AG04450 (cell line): Measurements from ENCODE around the gene MAD1L1. TPM values are rescaled to one million over a fixed set of nuclear protein-coding genes. Genes with fewer than 3 reads are reported as not detected.
A peak's percentile ranks its signal among the peaks of the same experiment; 100 is the strongest.
"Not testable (repeated sequence)": the region's sequence is repeated elsewhere in the genome, so short reads cannot be mapped to it uniquely, and the experiment has no call there.

Experiments used
- CTCF ChIA-PET: fragments of 300-600, 350-600 bp; formaldehyde crosslinking; extraction: SDS; loops from one replicate; lab custom pipeline; 2022; ENCODE audit warnings: antibody characterized with exemption, inconsistent platforms; lab: Charles Lee
- POLR2A ChIA-PET: fragments of 350-600 bp; formaldehyde crosslinking; extraction: SDS; loops from one replicate; lab custom pipeline; 2021; ENCODE audit warnings: antibody characterized with exemption, inconsistent platforms; lab: Yijun Ruan, JAX
- DNase-seq: peaks from one replicate; pipeline ENCODE4 v3.0.0-alpha.2; 2011; ENCODE audit warnings: low read depth, low spot score
- H3K27ac ChIP-seq: one replicate; pipeline ENCODE4 v1.5.1; 2012; ENCODE audit warnings: low read depth, low read length, control low read depth
- H3K27me3 ChIP-seq: one replicate; pipeline ENCODE4 v1.6.0; 2012; ENCODE audit warnings: low read length; ENCODE audit not compliant: control insufficient read depth, insufficient read depth
- H3K4me3 ChIP-seq: 2 replicates; pipeline ENCODE4 v1.5.1; 2011; ENCODE audit warnings: mild to moderate bottlenecking, low read depth, low read length, control low read depth
- H3K9me3 ChIP-seq: 2 replicates; pipeline ENCODE4 v1.5.1; 2012; ENCODE audit warnings: low read length; ENCODE audit not compliant: control insufficient read depth, insufficient read depth
- CTCF ChIP-seq: IDR thresholded peaks from 2 replicates; pipeline ENCODE4 v1.5.1; 2011; ENCODE audit warnings: low read depth, low read length, control low read depth, inconsistent platforms
- polyA plus RNA-seq: library from polyadenylated mRNA; depleted of rRNA; stranded (reverse); fragments of >200 nt; gene quantifications from 2 replicates; pipeline ENCODE4 v1.2.3, GENCODE V29; 2011

MAD1L1 gene
- polyA plus RNA-seq, 1 experiment, result 11.9 TPM

GRCh38 chr7:1842321-1843221, 390.2 kb downstream of the MAD1L1 start:
- POLR2A ChIA-PET, result no interaction called here
- Histone ChIP-seq H3K9me3 (no peaks in the 10 kb centered on the region; the same call in 1 of the 2 replicates), H3K4me3 (no peak overlapping the region), H3K27me3 (no peaks in the 10 kb centered on the region), H3K27ac (peak overlapping the region; percentile 31)
- no peak for TF ChIP-seq CTCF
- DNase-seq, result no peak
- CTCF ChIA-PET, result interaction anchor here (0.6 to 1.0 kb wide), 2 partner anchors 178 to 320 kb away, joined by 4 to 5 read pairs; no protein-coding TSS in a partner anchor

GRCh38 chr7:1841286-1842021, 391.3 kb downstream of the MAD1L1 start:
- POLR2A ChIA-PET, DNase-seq, H3K4me3 ChIP-seq, H3K27me3 ChIP-seq, H3K27ac ChIP-seq, H3K9me3 ChIP-seq: not testable (repeated sequence)
- CTCF ChIA-PET, result interaction anchor here (0.6 to 1.0 kb wide), 2 partner anchors 177 to 321 kb away, joined by 4 to 5 read pairs; no protein-coding TSS in a partner anchor

GRCh38 chr7:1840744-1841143, 392.0 kb downstream of the MAD1L1 start:
- H3K4me3 ChIP-seq, H3K9me3 ChIP-seq, DNase-seq, CTCF ChIA-PET, H3K27me3 ChIP-seq, H3K27ac ChIP-seq, POLR2A ChIA-PET: not testable (repeated sequence)

GRCh38 chr7:1839701-1840100, 393.0 kb downstream of the MAD1L1 start:
- ChIA-PET POLR2A (no interaction called here), CTCF (no interaction called here)
- no peak for TF ChIP-seq CTCF
- DNase-seq, result no peak
- Histone ChIP-seq H3K9me3 (no peaks in the 10 kb centered on the region; the same call in 1 of the 2 replicates), H3K27me3 (no peaks in the 10 kb centered on the region), H3K4me3 (no peak overlapping the region), H3K27ac (no peak overlapping the region)

- DNase-seq, H3K4me3 ChIP-seq, CTCF ChIA-PET, H3K27ac ChIP-seq, H3K27me3 ChIP-seq, H3K9me3 ChIP-seq, POLR2A ChIA-PET: not testable (repeated sequence)
Observed at GRCh38 chr7:1838911-1839531, 393.7 kb downstream of the MAD1L1 start.

- CTCF ChIA-PET, H3K4me3 ChIP-seq, H3K9me3 ChIP-seq, DNase-seq, H3K27me3 ChIP-seq, H3K27ac ChIP-seq, POLR2A ChIA-PET: not testable (repeated sequence)
Observed at GRCh38 chr7:1838544-1838872, 394.2 kb downstream of the MAD1L1 start.

- POLR2A ChIA-PET, H3K4me3 ChIP-seq, H3K27ac ChIP-seq, H3K27me3 ChIP-seq, CTCF ChIA-PET, H3K9me3 ChIP-seq, DNase-seq: not testable (repeated sequence)
Observed at GRCh38 chr7:1837696-1838543, 394.8 kb downstream of the MAD1L1 start.

GRCh38 chr7:1831933-1832535, 400.7 kb downstream of the MAD1L1 start:
- H3K27me3 ChIP-seq, DNase-seq, H3K4me3 ChIP-seq, H3K27ac ChIP-seq, H3K9me3 ChIP-seq, CTCF ChIA-PET, POLR2A ChIA-PET: not testable (repeated sequence)

- H3K4me3 ChIP-seq, DNase-seq, H3K9me3 ChIP-seq, POLR2A ChIA-PET, CTCF ChIA-PET, H3K27ac ChIP-seq, H3K27me3 ChIP-seq: not testable (repeated sequence)
Observed at GRCh38 chr7:1831471-1831870, 401.3 kb downstream of the MAD1L1 start.
